SK-N-SH (cell line): ENCODE data around the gene BABAM2. TPM values are rescaled to one million over a fixed set of nuclear protein-coding genes. Genes with fewer than 3 reads are reported as not detected.

Experiments
- CTCF ChIA-PET: fragments of 300-600, 350-600 bp; formaldehyde crosslinking; extraction: SDS; loops from one replicate; lab custom pipeline; 2021; lab: Yijun Ruan, JAX
- POLR2A ChIA-PET: fragments of 350-600 bp; sonication (Branson Sonifier 250); formaldehyde crosslinking; extraction: SDS; loops from one replicate; lab custom pipeline; 2020; ENCODE audit warnings: antibody characterized with exemption, inconsistent platforms; lab: Yijun Ruan, JAX
- DNase-seq: peaks from one replicate; pipeline ENCODE4 v3.0.0; 2012
- H2AFZ ChIP-seq: fragments of 200-600 bp; sonication (generic); 2 replicates; pipeline ENCODE4 v1.8.1; 2016; ENCODE audit warnings: antibody characterized with exemption, mild to moderate bottlenecking, low read depth
- H3F3A ChIP-seq: fragments of 200-600 bp; sonication (generic); replicated peaks from 2 replicates; pipeline ENCODE3; 2016; ENCODE audit warnings: antibody characterized with exemption, mild to moderate bottlenecking; ENCODE audit not compliant: insufficient read depth
- H3K27ac ChIP-seq, 2 experiments: fragments of 200-500 bp in 1 of 2; fragments of 200-600 bp in 1 of 2; sonication (Bioruptor generic) in 1 of 2; sonication (generic), shearing (Covaris generic) in 1 of 2; 2 replicates each; pipeline versions ENCODE4 v1.5.1 to v1.6.1; 2014 to 2016; ENCODE audit warnings: low read depth in 2 of 2, inconsistent platforms in 1 of 2, low read length in 1 of 2, mild to moderate bottlenecking in 1 of 2, mixed read lengths in 1 of 2
- H3K27me3 ChIP-seq: fragments of 200-600 bp; sonication (generic), shearing (Covaris generic); 2 replicates; pipeline ENCODE4 v1.6.1; 2016; ENCODE audit warnings: mixed run types; ENCODE audit not compliant: insufficient read depth
- H3K36me3 ChIP-seq, 2 experiments: fragments of 200-500 bp in 1 of 2; fragments of 200-600 bp in 1 of 2; sonication (Bioruptor generic) in 1 of 2; sonication (generic) in 1 of 2; replicated peaks in 1 of 2; 2 replicates each; pipeline versions ENCODE3 to v1.5.1; 2014 to 2016; ENCODE audit warnings: low read length in 1 of 2, mild to moderate bottlenecking in 1 of 2; ENCODE audit not compliant: insufficient read depth in 2 of 2, control insufficient read depth in 1 of 2
- H3K4me1 ChIP-seq, 2 experiments: fragments of 200-500 bp in 1 of 2; fragments of 200-600 bp in 1 of 2; sonication (Bioruptor generic) in 1 of 2; sonication (generic), shearing (Covaris generic) in 1 of 2; 2 replicates each; pipeline versions ENCODE4 v1.5.1 to v1.6.1; 2014 to 2016; ENCODE audit warnings: low read depth in 1 of 2, low read length in 1 of 2, mixed run types in 1 of 2; ENCODE audit not compliant: insufficient read depth in 2 of 2, control insufficient read depth in 1 of 2
- H3K4me2 ChIP-seq: fragments of 200-600 bp; sonication (generic), shearing (Covaris generic); 2 replicates; pipeline ENCODE4 v1.6.1; 2017; ENCODE audit warnings: mixed run types
- H3K4me3 ChIP-seq, 2 experiments: fragments of 200-500 bp in 1 of 2; fragments of 200-600 bp in 1 of 2; sonication (Bioruptor generic) in 1 of 2; sonication (generic), shearing (Covaris generic) in 1 of 2; 2 replicates each; pipeline versions ENCODE4 v1.5.1 to v1.8.1; 2014 to 2016; ENCODE audit warnings: low read depth in 2 of 2, inconsistent platforms in 1 of 2, low read length in 1 of 2, mild to moderate bottlenecking in 1 of 2, mixed read lengths in 1 of 2, moderate library complexity in 1 of 2
- H3K79me2 ChIP-seq: fragments of 200-600 bp; sonication (generic); 2 replicates; pipeline ENCODE4 v1.8.1; 2017; ENCODE audit warnings: mild to moderate bottlenecking; ENCODE audit not compliant: insufficient read depth
- H3K9ac ChIP-seq: fragments of 200-600 bp; sonication (generic); 2 replicates; pipeline ENCODE4 v1.6.1; 2017; ENCODE audit warnings: mixed run types
- H3K9me2 ChIP-seq: fragments of 200-600 bp; sonication (generic); 2 replicates; pipeline ENCODE4 v1.6.1; 2017; ENCODE audit warnings: mixed run types
- H3K9me3 ChIP-seq: fragments of 200-600 bp; sonication (generic); 2 replicates; pipeline ENCODE4 v1.6.1; 2017; ENCODE audit warnings: mixed run types, mild to moderate bottlenecking, moderate library complexity
- H4K20me1 ChIP-seq: fragments of 200-600 bp; sonication (generic); 2 replicates; pipeline ENCODE4 v1.6.1; 2017; ENCODE audit warnings: mild to moderate bottlenecking, mixed run types; ENCODE audit not compliant: insufficient read depth
- CHD2 ChIP-seq: fragments of 150-350 bp; IDR thresholded peaks from 2 replicates; pipeline ENCODE4 v1.6.1; 2018; ENCODE audit warnings: low read length; ENCODE audit not compliant: partially characterized antibody
- ELF1 ChIP-seq: IDR thresholded peaks from 2 replicates; pipeline ENCODE4 v1.4.0; 2012
- EZH2phosphoT487 ChIP-seq: fragments of 200-600 bp; sonication (generic); IDR thresholded peaks from 2 replicates; pipeline ENCODE4 v1.6.1; 2017; ENCODE audit warnings: low read depth, mixed run types, mild to moderate bottlenecking, antibody characterized with exemption, moderate library complexity, borderline replicate concordance
- GABPA ChIP-seq: IDR thresholded peaks from 2 replicates; pipeline ENCODE4 v1.4.0; 2012; ENCODE audit warnings: low read depth, mild to moderate bottlenecking
- JUND ChIP-seq: IDR thresholded peaks from 2 replicates; pipeline ENCODE4 v1.4.0; 2012
- MXI1 ChIP-seq: IDR thresholded peaks from 2 replicates; pipeline ENCODE4 v1.6.1; 2012; ENCODE audit warnings: mild to moderate bottlenecking, low read depth, low read length, improper control_type of control experiment
- NFIC ChIP-seq: IDR thresholded peaks from 2 replicates; pipeline ENCODE4 v1.4.0; 2012; ENCODE audit warnings: borderline replicate concordance
- NRF1 ChIP-seq: IDR thresholded peaks from 2 replicates; pipeline ENCODE4 v1.6.1; 2012; ENCODE audit warnings: low read depth, mild to moderate bottlenecking, low read length
- POLR2AphosphoS5 ChIP-seq: IDR thresholded peaks from 2 replicates; pipeline ENCODE4 v1.6.1; 2012; ENCODE audit warnings: low read depth, low read length
- RAD21 ChIP-seq: IDR thresholded peaks from 2 replicates; pipeline ENCODE4 v1.6.1; 2012; ENCODE audit warnings: mild to moderate bottlenecking, low read length
- RXRA ChIP-seq: IDR thresholded peaks from 2 replicates; pipeline ENCODE4 v1.4.0; 2012; ENCODE audit warnings: low read depth, mild to moderate bottlenecking, borderline replicate concordance
- SIN3A ChIP-seq: IDR thresholded peaks from 2 replicates; pipeline ENCODE4 v1.6.1; 2012; ENCODE audit warnings: low read depth, mild to moderate bottlenecking, low read length, moderate library complexity, borderline replicate concordance
- SMC3 ChIP-seq: IDR thresholded peaks from 2 replicates; pipeline ENCODE4 v1.6.1; 2012; ENCODE audit warnings: low read depth, low read length, improper control_type of control experiment
- TAF1 ChIP-seq: IDR thresholded peaks from 2 replicates; pipeline ENCODE4 v1.6.1; 2012; ENCODE audit warnings: low read depth, mild to moderate bottlenecking, low read length, moderate library complexity, borderline replicate concordance
- TCF12 ChIP-seq: IDR thresholded peaks from 2 replicates; pipeline ENCODE4 v1.4.0; 2012
- TEAD4 ChIP-seq: IDR thresholded peaks from 2 replicates; pipeline ENCODE4 v1.4.0; 2012; ENCODE audit warnings: mild to moderate bottlenecking, borderline replicate concordance; ENCODE audit not compliant: insufficient read depth
- YY1 ChIP-seq: IDR thresholded peaks from 2 replicates; pipeline ENCODE4 v1.4.0; 2012; ENCODE audit warnings: low read depth, mild to moderate bottlenecking
- WGBS: methylation state at CpG from one replicate; pipeline ENCODE4 v1.1.6; 2017; ENCODE audit warnings: low lambda C conversion rate; 5-methylcytosine and 5-hydroxymethylcytosine counted together
- polyA plus RNA-seq, 3 experiments: library from polyadenylated mRNA; depleted of rRNA; stranded (reverse); fragments of >200 nt; gene quantifications; 2 replicates each; pipeline ENCODE4 v1.2.3, GENCODE V29; 2012
- TF ChIP-seq, protein P1 (sequence below): fragments of 150-350 bp; IDR thresholded peaks from 2 replicates; pipeline ENCODE4 v1.6.1; 2016; ENCODE audit warnings: mild to moderate bottlenecking, low read depth, low read length
- TF ChIP-seq, protein P2 (sequence below): fragments of 200-600 bp; sonication (generic); IDR thresholded peaks from 2 replicates; pipeline ENCODE4 v1.6.1; 2017; ENCODE audit warnings: antibody characterized with exemption, mild to moderate bottlenecking, moderate library complexity
- TF ChIP-seq, protein P3 (sequence below): IDR thresholded peaks from 2 replicates; pipeline ENCODE4 v1.4.0; 2012; ENCODE audit warnings: low read depth, borderline replicate concordance
- TF ChIP-seq, protein P4 (sequence below): IDR thresholded peaks from 2 replicates; pipeline ENCODE4 v1.4.0; 2012; ENCODE audit warnings: low read depth, borderline replicate concordance
- TF ChIP-seq, protein P5 (sequence below): IDR thresholded peaks from 2 replicates; pipeline ENCODE4 v1.4.0; 2012; ENCODE audit warnings: low read depth
- TF ChIP-seq, protein P6 (sequence below): IDR thresholded peaks from 2 replicates; pipeline ENCODE4 v1.6.1; 2012; ENCODE audit warnings: mild to moderate bottlenecking, low read depth, low read length, moderate library complexity

Gene BABAM2
- polyA plus RNA-seq, 1 of the 3 experiments (the other 2 are of a cell fraction) = 34.0 TPM

DNA sequence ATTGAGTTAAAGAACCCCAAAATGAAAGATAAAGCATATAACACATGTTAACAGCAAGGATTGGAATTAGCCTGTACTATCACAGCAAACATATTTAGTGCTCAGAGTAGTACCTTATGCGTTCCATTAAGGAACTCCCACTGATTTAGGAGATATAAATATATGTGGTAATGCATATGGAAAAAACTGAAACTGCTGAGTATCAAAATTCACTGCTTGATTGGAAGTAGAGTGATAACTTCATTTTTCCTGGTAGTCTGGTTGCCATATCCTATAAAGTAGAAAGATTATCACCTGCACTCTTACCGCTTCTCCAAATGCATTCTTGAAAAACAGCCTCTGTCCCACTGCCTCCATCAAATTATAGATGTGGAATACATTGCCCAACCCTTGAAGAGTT, 407.0 kb downstream of the BABAM2 start (continued):
- TF ChIP-seq RXRA = no peak
- TF ChIP-seq TCF12 = no peak
- TF ChIP-seq NRF1 = no peak
- no peak for TF ChIP-seq YY1
- TF ChIP-seq SMC3 = no peak
- no peak for TF ChIP-seq RAD21
- no peak for TF ChIP-seq CHD2
- TF ChIP-seq GABPA = no peak
- TF ChIP-seq, protein P1, sequence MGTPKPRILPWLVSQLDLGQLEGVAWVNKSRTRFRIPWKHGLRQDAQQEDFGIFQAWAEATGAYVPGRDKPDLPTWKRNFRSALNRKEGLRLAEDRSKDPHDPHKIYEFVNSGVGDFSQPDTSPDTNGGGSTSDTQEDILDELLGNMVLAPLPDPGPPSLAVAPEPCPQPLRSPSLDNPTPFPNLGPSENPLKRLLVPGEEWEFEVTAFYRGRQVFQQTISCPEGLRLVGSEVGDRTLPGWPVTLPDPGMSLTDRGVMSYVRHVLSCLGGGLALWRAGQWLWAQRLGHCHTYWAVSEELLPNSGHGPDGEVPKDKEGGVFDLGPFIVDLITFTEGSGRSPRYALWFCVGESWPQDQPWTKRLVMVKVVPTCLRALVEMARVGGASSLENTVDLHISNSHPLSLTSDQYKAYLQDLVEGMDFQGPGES = no peak
- TF ChIP-seq, protein P2, sequence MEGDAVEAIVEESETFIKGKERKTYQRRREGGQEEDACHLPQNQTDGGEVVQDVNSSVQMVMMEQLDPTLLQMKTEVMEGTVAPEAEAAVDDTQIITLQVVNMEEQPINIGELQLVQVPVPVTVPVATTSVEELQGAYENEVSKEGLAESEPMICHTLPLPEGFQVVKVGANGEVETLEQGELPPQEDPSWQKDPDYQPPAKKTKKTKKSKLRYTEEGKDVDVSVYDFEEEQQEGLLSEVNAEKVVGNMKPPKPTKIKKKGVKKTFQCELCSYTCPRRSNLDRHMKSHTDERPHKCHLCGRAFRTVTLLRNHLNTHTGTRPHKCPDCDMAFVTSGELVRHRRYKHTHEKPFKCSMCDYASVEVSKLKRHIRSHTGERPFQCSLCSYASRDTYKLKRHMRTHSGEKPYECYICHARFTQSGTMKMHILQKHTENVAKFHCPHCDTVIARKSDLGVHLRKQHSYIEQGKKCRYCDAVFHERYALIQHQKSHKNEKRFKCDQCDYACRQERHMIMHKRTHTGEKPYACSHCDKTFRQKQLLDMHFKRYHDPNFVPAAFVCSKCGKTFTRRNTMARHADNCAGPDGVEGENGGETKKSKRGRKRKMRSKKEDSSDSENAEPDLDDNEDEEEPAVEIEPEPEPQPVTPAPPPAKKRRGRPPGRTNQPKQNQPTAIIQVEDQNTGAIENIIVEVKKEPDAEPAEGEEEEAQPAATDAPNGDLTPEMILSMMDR = no peak
- no peak for TF ChIP-seq MXI1
- no peak for TF ChIP-seq ELF1
- no peak for TF ChIP-seq POLR2AphosphoS5
- no peak for TF ChIP-seq EZH2phosphoT487
- TF ChIP-seq, all 33 proteins: peak for 0

DNA sequence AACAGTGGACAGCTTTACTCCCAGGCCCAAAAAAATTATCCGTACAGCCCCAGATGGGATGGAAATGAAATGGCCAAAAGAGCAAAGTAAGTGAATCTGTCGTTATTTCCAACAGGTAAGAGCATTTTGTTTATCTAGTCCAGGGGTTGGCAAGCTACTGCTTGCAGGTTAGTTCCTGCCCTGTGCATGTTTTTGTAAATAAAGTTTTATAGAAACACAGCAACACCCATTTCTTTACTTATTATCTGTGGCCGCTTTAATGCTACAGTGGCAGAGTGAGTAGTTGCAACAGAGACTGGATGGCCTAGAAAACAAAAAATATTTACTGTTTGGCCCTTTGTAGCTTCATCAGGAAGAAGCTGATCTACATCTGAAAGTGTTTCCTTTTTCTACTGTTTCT, 407.9 kb downstream of the BABAM2 start:
- 96% methylated on average over 3 of the region's 3 CpGs for WGBS
- Histone ChIP-seq H3K36me3 (peaks cover 0 to 13% of the 10 kb centered on the region in 2 experiments), H3F3A (peaks cover 23% of the 10 kb centered on the region), H3K27ac (no peak overlapping the region), H3K27me3 (no peaks in the 10 kb centered on the region), H2AFZ (no peak overlapping the region), H4K20me1 (no peaks in the 10 kb centered on the region), H3K9me3 (no peaks in the 10 kb centered on the region), H3K9me2 (no peaks in the 10 kb centered on the region), H3K9ac (no peak overlapping the region), H3K79me2 (no peaks in the 10 kb centered on the region), H3K4me2 (no peak overlapping the region), H3K4me3 (no peak overlapping the region), H3K4me1 (peaks cover 0 to 16% of the 10 kb centered on the region in 2 experiments; a peak in 1 of 4 replicates)
- no peak for DNase-seq
- POLR2A ChIA-PET = interaction anchor here (0.6 kb wide), 1 partner anchor 28 kb away, joined by 3 read pairs; no protein-coding TSS in a partner anchor
- CTCF ChIA-PET = interaction anchor here (0.7 to 1.2 kb wide), 2 partner anchors 98 to 575 kb away, joined by 3 read pairs; no protein-coding TSS in a partner anchor
- no peak for TF ChIP-seq TEAD4
- TF ChIP-seq CHD2 = no peak
- no peak for TF ChIP-seq NFIC
- TF ChIP-seq ELF1 = no peak
- TF ChIP-seq, protein P3, sequence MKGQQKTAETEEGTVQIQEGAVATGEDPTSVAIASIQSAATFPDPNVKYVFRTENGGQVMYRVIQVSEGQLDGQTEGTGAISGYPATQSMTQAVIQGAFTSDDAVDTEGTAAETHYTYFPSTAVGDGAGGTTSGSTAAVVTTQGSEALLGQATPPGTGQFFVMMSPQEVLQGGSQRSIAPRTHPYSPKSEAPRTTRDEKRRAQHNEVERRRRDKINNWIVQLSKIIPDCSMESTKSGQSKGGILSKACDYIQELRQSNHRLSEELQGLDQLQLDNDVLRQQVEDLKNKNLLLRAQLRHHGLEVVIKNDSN = no peak
- TF ChIP-seq, protein P4, sequence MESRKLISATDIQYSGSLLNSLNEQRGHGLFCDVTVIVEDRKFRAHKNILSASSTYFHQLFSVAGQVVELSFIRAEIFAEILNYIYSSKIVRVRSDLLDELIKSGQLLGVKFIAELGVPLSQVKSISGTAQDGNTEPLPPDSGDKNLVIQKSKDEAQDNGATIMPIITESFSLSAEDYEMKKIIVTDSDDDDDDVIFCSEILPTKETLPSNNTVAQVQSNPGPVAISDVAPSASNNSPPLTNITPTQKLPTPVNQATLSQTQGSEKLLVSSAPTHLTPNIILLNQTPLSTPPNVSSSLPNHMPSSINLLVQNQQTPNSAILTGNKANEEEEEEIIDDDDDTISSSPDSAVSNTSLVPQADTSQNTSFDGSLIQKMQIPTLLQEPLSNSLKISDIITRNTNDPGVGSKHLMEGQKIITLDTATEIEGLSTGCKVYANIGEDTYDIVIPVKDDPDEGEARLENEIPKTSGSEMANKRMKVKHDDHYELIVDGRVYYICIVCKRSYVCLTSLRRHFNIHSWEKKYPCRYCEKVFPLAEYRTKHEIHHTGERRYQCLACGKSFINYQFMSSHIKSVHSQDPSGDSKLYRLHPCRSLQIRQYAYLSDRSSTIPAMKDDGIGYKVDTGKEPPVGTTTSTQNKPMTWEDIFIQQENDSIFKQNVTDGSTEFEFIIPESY = no peak
- TF ChIP-seq, protein P5, sequence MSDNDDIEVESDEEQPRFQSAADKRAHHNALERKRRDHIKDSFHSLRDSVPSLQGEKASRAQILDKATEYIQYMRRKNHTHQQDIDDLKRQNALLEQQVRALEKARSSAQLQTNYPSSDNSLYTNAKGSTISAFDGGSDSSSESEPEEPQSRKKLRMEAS = no peak
- TF ChIP-seq, protein P6, sequence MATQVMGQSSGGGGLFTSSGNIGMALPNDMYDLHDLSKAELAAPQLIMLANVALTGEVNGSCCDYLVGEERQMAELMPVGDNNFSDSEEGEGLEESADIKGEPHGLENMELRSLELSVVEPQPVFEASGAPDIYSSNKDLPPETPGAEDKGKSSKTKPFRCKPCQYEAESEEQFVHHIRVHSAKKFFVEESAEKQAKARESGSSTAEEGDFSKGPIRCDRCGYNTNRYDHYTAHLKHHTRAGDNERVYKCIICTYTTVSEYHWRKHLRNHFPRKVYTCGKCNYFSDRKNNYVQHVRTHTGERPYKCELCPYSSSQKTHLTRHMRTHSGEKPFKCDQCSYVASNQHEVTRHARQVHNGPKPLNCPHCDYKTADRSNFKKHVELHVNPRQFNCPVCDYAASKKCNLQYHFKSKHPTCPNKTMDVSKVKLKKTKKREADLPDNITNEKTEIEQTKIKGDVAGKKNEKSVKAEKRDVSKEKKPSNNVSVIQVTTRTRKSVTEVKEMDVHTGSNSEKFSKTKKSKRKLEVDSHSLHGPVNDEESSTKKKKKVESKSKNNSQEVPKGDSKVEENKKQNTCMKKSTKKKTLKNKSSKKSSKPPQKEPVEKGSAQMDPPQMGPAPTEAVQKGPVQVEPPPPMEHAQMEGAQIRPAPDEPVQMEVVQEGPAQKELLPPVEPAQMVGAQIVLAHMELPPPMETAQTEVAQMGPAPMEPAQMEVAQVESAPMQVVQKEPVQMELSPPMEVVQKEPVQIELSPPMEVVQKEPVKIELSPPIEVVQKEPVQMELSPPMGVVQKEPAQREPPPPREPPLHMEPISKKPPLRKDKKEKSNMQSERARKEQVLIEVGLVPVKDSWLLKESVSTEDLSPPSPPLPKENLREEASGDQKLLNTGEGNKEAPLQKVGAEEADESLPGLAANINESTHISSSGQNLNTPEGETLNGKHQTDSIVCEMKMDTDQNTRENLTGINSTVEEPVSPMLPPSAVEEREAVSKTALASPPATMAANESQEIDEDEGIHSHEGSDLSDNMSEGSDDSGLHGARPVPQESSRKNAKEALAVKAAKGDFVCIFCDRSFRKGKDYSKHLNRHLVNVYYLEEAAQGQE = no peak
- no peak for TF ChIP-seq NRF1
- TF ChIP-seq GABPA = no peak
- TF ChIP-seq RAD21 = no peak
- no peak for TF ChIP-seq RXRA
- no peak for TF ChIP-seq SIN3A
- no peak for TF ChIP-seq TAF1
- TF ChIP-seq JUND = no peak
- no peak for TF ChIP-seq POLR2AphosphoS5
- no peak for TF ChIP-seq EZH2phosphoT487
